ENCODE measurements around the gene FADS2.
A peak's percentile ranks its signal among the peaks of the same experiment; 100 is the strongest.

The FADS2 gene

GRCh38 chr11:61874377-61874809, 46.3 kb downstream of the FADS2 start:
- Histone ChIP-seq H3K4me1 (peaks cover 0 to 50% (median 36%) of the 10 kb centered on the region in 4 donors), H3K27ac (peak overlapping the region; percentile 26 to 62), H3K9me3 (no peaks in the 10 kb centered on the region), H3K4me3 (no peak overlapping the region), H3K27me3 (no peaks in the 10 kb centered on the region), H3K36me3 (peaks cover 35 to 62% (median 53%) of the 10 kb centered on the region in 3 donors)
- intact Hi-C loops (cut with DNase I; ENCODE audit: low total_unique reads), result no loop called here
- DNase-seq, result no peak
- no peak for TF ChIP-seq CTCF (IDR thresholded peaks at IDR 0.05)

- Histone ChIP-seq H3K27me3 (no peaks in the 10 kb centered on the region), H3K4me3 (no peak overlapping the region), H3K4me1 (peaks cover 0 to 50% (median 35%) of the 10 kb centered on the region in 4 donors), H3K9me3 (no peaks in the 10 kb centered on the region), H3K27ac (peak overlapping the region; percentile 26 to 62), H3K36me3 (peaks cover 39 to 66% (median 55%) of the 10 kb centered on the region in 3 donors)
- no peak for DNase-seq
- intact Hi-C loops (cut with DNase I; ENCODE audit: low total_unique reads), result no loop called here
- TF ChIP-seq CTCF (IDR thresholded peaks at IDR 0.05), result no peak
Observed at GRCh38 chr11:61874853-61875252, 46.8 kb downstream of the FADS2 start.

GRCh38 chr11:61875698-61876097, 47.6 kb downstream of the FADS2 start:
- no peak overlapping the region for H3K4me3 ChIP-seq
- H3K9me3 ChIP-seq, result no peaks in the 10 kb centered on the region
- H3K27me3 ChIP-seq, result no peaks in the 10 kb centered on the region
- DNase-seq, result no peak
- peaks cover 0 to 50% (median 31%) of the 10 kb centered on the region in 4 donors for H3K4me1 ChIP-seq
- intact Hi-C loops (cut with DNase I; ENCODE audit: low total_unique reads), result no loop called here
- peak overlapping the region in 1 of 2 donors; percentile 6 for H3K27ac ChIP-seq
- H3K36me3 ChIP-seq, result peaks cover 39 to 68% (median 55%) of the 10 kb centered on the region in 3 donors
- TF ChIP-seq CTCF (IDR thresholded peaks at IDR 0.05), result no peak

- Histone ChIP-seq H3K27ac (peak overlapping the region in 1 of 2 donors; percentile 45), H3K27me3 (no peaks in the 10 kb centered on the region), H3K9me3 (no peaks in the 10 kb centered on the region), H3K4me3 (no peak overlapping the region), H3K4me1 (peaks cover 0 to 65% (median 30%) of the 10 kb centered on the region in 4 donors), H3K36me3 (peaks cover 39 to 49% (median 42%) of the 10 kb centered on the region in 3 donors)
- DNase-seq, result no peak
- intact Hi-C loops (cut with DNase I; ENCODE audit: low total_unique reads), result no loop called here
- no peak for TF ChIP-seq CTCF (IDR thresholded peaks at IDR 0.05)
Observed at GRCh38 chr11:61879152-61879551, 51.1 kb downstream of the FADS2 start.

GRCh38 chr11:61880031-61880430, 51.9 kb downstream of the FADS2 start:
- Histone ChIP-seq H3K27ac (peak overlapping the region in 1 of 2 donors; percentile 45), H3K27me3 (no peaks in the 10 kb centered on the region), H3K9me3 (no peaks in the 10 kb centered on the region), H3K36me3 (peaks cover 39 to 47% (median 42%) of the 10 kb centered on the region in 3 donors), H3K4me3 (no peak overlapping the region), H3K4me1 (peaks cover 0 to 65% (median 30%) of the 10 kb centered on the region in 4 donors)
- intact Hi-C loops (cut with DNase I; ENCODE audit: low total_unique reads), result no loop called here
- no peak for DNase-seq
- TF ChIP-seq CTCF (IDR thresholded peaks at IDR 0.05), result no peak

- Histone ChIP-seq H3K4me3 (no peak overlapping the region), H3K4me1 (peaks cover 0 to 65% (median 33%) of the 10 kb centered on the region in 4 donors), H3K27ac (peak overlapping the region; percentile 23 to 45), H3K36me3 (peaks cover 39 to 45% (median 42%) of the 10 kb centered on the region in 3 donors), H3K27me3 (no peaks in the 10 kb centered on the region), H3K9me3 (no peaks in the 10 kb centered on the region)
- TF ChIP-seq CTCF (IDR thresholded peaks at IDR 0.05), result no peak
- intact Hi-C loops (cut with DNase I; ENCODE audit: low total_unique reads), result no loop called here
- no peak for DNase-seq
Observed at GRCh38 chr11:61880454-61880853, 52.4 kb downstream of the FADS2 start.

All from tibial artery (tissue), 4 donors.